Measurements from ENCODE around the gene IP6K3.

IP6K3 gene

GRCh38 chr6:33728438-33728837 lies 18.3 kb downstream of the IP6K3 start:
- intact Hi-C loops (cut with DNase I), result no loop called here
- DNase-seq, result peak in 3 of 10 donors; percentile 39 to 50 (median 50)

- DNase-seq, result peak in 3 of 10 donors; percentile 61 to 80 (median 74)
- intact Hi-C loops (cut with DNase I), result no loop called here
These were observed 18.8 kb downstream of the IP6K3 start for GRCh38 chr6:33727932-33728331.

GRCh38 chr6:33727126-33727525 lies 19.6 kb downstream of the IP6K3 start:
- intact Hi-C loops (cut with DNase I), result no loop called here
- DNase-seq, result peak in 3 of 10 donors; percentile 10 to 59 (median 59)

GRCh38 chr6:33726696-33727095 lies 20.0 kb downstream of the IP6K3 start:
- intact Hi-C loops (cut with DNase I), result no loop called here
- peak in 3 of 10 donors; percentile 43 to 76 (median 50) for DNase-seq

GRCh38 chr6:33725891-33726673 lies 20.6 kb downstream of the IP6K3 start:
- peak in 3 of 10 donors; percentile 7 to 72 (median 20) for DNase-seq
- intact Hi-C loops (cut with DNase I), result no loop called here

- peak in 3 of 10 donors; percentile 55 to 70 (median 59) for DNase-seq
- intact Hi-C loops (cut with DNase I), result no loop called here
These were observed 21.5 kb downstream of the IP6K3 start for GRCh38 chr6:33725222-33725621.

- DNase-seq, result peak in 3 of 10 donors; percentile 35 to 49 (median 47)
- intact Hi-C loops (cut with DNase I), result no loop called here
These were observed 22.3 kb downstream of the IP6K3 start for GRCh38 chr6:33724102-33725023.

- intact Hi-C loops (cut with DNase I), result no loop called here
- DNase-seq, result peak in 3 of 10 donors; percentile 17 to 46 (median 36)
These were observed 23.2 kb downstream of the IP6K3 start for GRCh38 chr6:33723371-33724085.

- DNase-seq, result peak in 2 of 10 donors; percentile 1 to 36
- intact Hi-C loops (cut with DNase I), result no loop called here
These were observed 24.5 kb downstream of the IP6K3 start for GRCh38 chr6:33722103-33722623.

- DNase-seq, result no peak
- intact Hi-C loops (cut with DNase I), result no loop called here
These were observed 25.2 kb downstream of the IP6K3 start for GRCh38 chr6:33721508-33721907.

GRCh38 chr6:33720998-33721397 lies 25.7 kb downstream of the IP6K3 start:
- peak in 1 of 10 donors; percentile 35 for DNase-seq

GRCh38 chr6:33719326-33719987 lies 27.2 kb downstream of the IP6K3 start:
- DNase-seq, result peak in 2 of 10 donors; percentile 8 to 29
- intact Hi-C loops (cut with DNase I), result no loop called here

More at GRCh38 chr6:33720998-33721397, 25.7 kb downstream of the IP6K3 start:
- intact Hi-C loops (cut with DNase I), result no loop called here

GRCh38 chr6:33718713-33719112 lies 28.0 kb downstream of the IP6K3 start:
- intact Hi-C loops (cut with DNase I), result no loop called here
- peak in 2 of 10 donors; percentile 3 to 8 for DNase-seq

GRCh38 chr6:33717934-33718455 lies 28.7 kb downstream of the IP6K3 start:
- intact Hi-C loops (cut with DNase I), result no loop called here
- peak in 2 of 10 donors; percentile 52 to 59 for DNase-seq

GRCh38 chr6:33716890-33717632 lies 29.6 kb downstream of the IP6K3 start:
- intact Hi-C loops (cut with DNase I), result no loop called here
- DNase-seq, result peak in 2 of 10 donors; percentile 7 to 17

- peak in 2 of 10 donors; percentile 17 to 22 for DNase-seq
- intact Hi-C loops (cut with DNase I), result no loop called here
These were observed 30.3 kb downstream of the IP6K3 start for GRCh38 chr6:33716379-33716778.

GRCh38 chr6:33714385-33715040 lies 32.2 kb downstream of the IP6K3 start:
- peak in 2 of 10 donors; percentile 7 to 31 for DNase-seq
- intact Hi-C loops (cut with DNase I), result loop anchor here (5.0 kb wide), 2 partner anchors 48 to 73 kb away; partner anchors contain the start of gene LEMD2

GRCh38 chr6:33713786-33714185 lies 32.9 kb downstream of the IP6K3 start:
- intact Hi-C loops (cut with DNase I), result loop anchor here (5.0 kb wide), 2 partner anchors 49 to 74 kb away; partner anchors contain the start of gene LEMD2

More at GRCh38 chr6:33713786-33714185, 32.9 kb downstream of the IP6K3 start:
- DNase-seq, result peak in 2 of 10 donors; percentile 42 to 43

Data from posterior cingulate gyrus (tissue), 11 donors.